K562 (cell line): ENCODE results near the gene SPAG9. TPM values are rescaled to one million over a fixed set of nuclear protein-coding genes. Genes with fewer than 3 reads are reported as not detected.

Experiments used
- ATAC-seq: fragments of 200-7000 bp; cut with Tn5 transposase; 3 replicates; pipeline ENCODE4 v1.9.1; 2020; ENCODE audit warnings: moderate library complexity
- BruUV-seq: library from RNA; stranded (reverse); fragments of 400-500 nt; replicated peaks from 2 replicates; lab custom pipeline; 2021; lab: Mats Ljungman, UMichigan
- CTCF ChIA-PET: fragments of 300-600 bp; formaldehyde crosslinking; extraction: SDS; loops from one replicate; lab custom pipeline; 2021; ENCODE audit warnings: low intra/inter-chr PET ratio; lab: Yijun Ruan, JAX
- POLR2A ChIA-PET: fragments of 300-600, 350-650 bp; sonication (Branson Sonifier 250); formaldehyde crosslinking; extraction: SDS; loops from one replicate; lab custom pipeline; 2021; ENCODE audit warnings: antibody characterized with exemption, inconsistent platforms; lab: Yijun Ruan, JAX
- DNase-seq, 4 experiments: peaks; one replicate each; pipeline versions ENCODE4 v3.0.0 to v3.0.0-alpha.2; 2011 to 2018; ENCODE audit warnings: low spot score in 3 of 4, mixed read lengths in 3 of 4; ENCODE audit errors: extremely low read depth in 1 of 4
- FAIRE-seq: peaks from 2 replicates; lab custom pipeline; 2011; peaks lifted over from hg19 to GRCh38; lab: Jason Lieb, UNC
- H2AFZ ChIP-seq: 2 replicates; pipeline ENCODE4 v1.6.0; 2011; ENCODE audit warnings: low read depth, low read length, control low read depth, inconsistent platforms
- H3K27ac ChIP-seq: fragments of 200-600 bp; 3 replicates; pipeline ENCODE4 v1.8.0; 2011; ENCODE audit warnings: low read depth, mild to moderate bottlenecking, control low read depth, inconsistent platforms, low read length, moderate library complexity, mixed read lengths; ENCODE audit errors: extremely low read depth
- H3K27me3 ChIP-seq, 2 experiments: fragments of 300-600 bp in 1 of 2; 2 replicates in 1 of 2; 3 replicates in 1 of 2; pipeline versions ENCODE4 v1.6.0 to v1.8.0; 2011; ENCODE audit warnings: inconsistent platforms in 2 of 2, low read length in 2 of 2, mild to moderate bottlenecking in 1 of 2, mixed read lengths in 1 of 2, moderate library complexity in 1 of 2; ENCODE audit not compliant: control insufficient read depth in 2 of 2, insufficient read depth in 2 of 2
- H3K36me3 ChIP-seq: fragments of 300-600 bp; 3 replicates; pipeline ENCODE4 v1.8.0; 2011; ENCODE audit warnings: mild to moderate bottlenecking, low read length, inconsistent platforms; ENCODE audit not compliant: control insufficient read depth, insufficient read depth
- H3K4me1 ChIP-seq, 2 experiments: fragments of 200-600 bp in 1 of 2; replicated peaks in 1 of 2; 2 replicates in 1 of 2; 3 replicates in 1 of 2; pipeline versions ENCODE4 v1.5.1 to v1.8.0; 2011; ENCODE audit warnings: inconsistent platforms in 2 of 2, low read length in 2 of 2, mild to moderate bottlenecking in 1 of 2, mixed read lengths in 1 of 2, moderate library complexity in 1 of 2; ENCODE audit not compliant: control insufficient read depth in 2 of 2, insufficient read depth in 2 of 2
- H3K4me2 ChIP-seq: 2 replicates; pipeline ENCODE4 v1.6.1; 2011; ENCODE audit warnings: low read length, control low read depth, inconsistent platforms, mixed read lengths; ENCODE audit not compliant: insufficient read depth
- H3K4me3 ChIP-seq: fragments of 200-600 bp; sonication (generic), shearing (Covaris generic); 2 replicates; pipeline ENCODE4 v1.5.1; 2016; ENCODE audit warnings: control low read depth, inconsistent platforms
- H3K79me2 ChIP-seq: fragments of 200-600 bp; 3 replicates; pipeline ENCODE4 v1.8.0; 2011; ENCODE audit warnings: low read length, inconsistent platforms; ENCODE audit not compliant: control insufficient read depth, insufficient read depth
- H3K9ac ChIP-seq, 2 experiments: 2 replicates each; pipeline versions ENCODE4 v1.6.0 to v1.6.1; 2011; ENCODE audit warnings: low read depth in 2 of 2, low read length in 2 of 2, control low read depth in 1 of 2, inconsistent platforms in 1 of 2, mild to moderate bottlenecking in 1 of 2, mixed read lengths in 1 of 2; ENCODE audit not compliant: insufficient read depth in 1 of 2
- H3K9me1 ChIP-seq: one replicate; pipeline ENCODE4 v1.6.0; 2011; ENCODE audit warnings: inconsistent platforms, mild to moderate bottlenecking, low read length, moderate library complexity; ENCODE audit not compliant: control insufficient read depth, insufficient read depth
- H3K9me3 ChIP-seq: replicated peaks from 2 replicates; pipeline ENCODE4 v1.5.1; 2011; ENCODE audit warnings: low read depth, low read length, inconsistent platforms; ENCODE audit not compliant: control insufficient read depth, insufficient read depth
- H4K20me1 ChIP-seq: replicated peaks from 2 replicates; pipeline ENCODE4 v1.6.1; 2011; ENCODE audit warnings: low read length, inconsistent platforms, mixed read lengths; ENCODE audit not compliant: control insufficient read depth, insufficient read depth
- BACH1 ChIP-seq: fragments of 200-800 bp; sonication (Bioruptor generic); IDR thresholded peaks from 2 replicates; pipeline ENCODE4 v1.6.1; 2016; ENCODE audit warnings: missing genetic modification characterization, missing compliant biosample characterization
- CBX3 ChIP-seq, 2 experiments: IDR thresholded peaks; 1 replicate in 1 of 2; 2 replicates in 1 of 2; pipeline ENCODE4 v1.6.1; 2012; ENCODE audit warnings: inconsistent platforms in 2 of 2, low read length in 2 of 2, borderline replicate concordance in 1 of 2, control low read depth in 1 of 2
- CEBPB ChIP-seq: fragments of 450-650 bp; IDR thresholded peaks from 2 replicates; pipeline ENCODE4 v1.6.1; 2016; ENCODE audit warnings: missing genetic modification characterization, missing compliant biosample characterization
- E2F3 ChIP-seq: fragments of 250-450 bp; sonication (Bioruptor Pico); IDR thresholded peaks from 2 replicates; pipeline ENCODE4 v1.4.0; 2020; ENCODE audit warnings: mild to moderate bottlenecking
- EP400 ChIP-seq: fragments of 450-650 bp; IDR thresholded peaks from 2 replicates; pipeline ENCODE4 v1.6.1; 2017; ENCODE audit warnings: antibody characterized with exemption, mild to moderate bottlenecking, moderate library complexity
- L3MBTL2 ChIP-seq: fragments of 450-650 bp; IDR thresholded peaks from 2 replicates; pipeline ENCODE4 v1.6.1; 2016; ENCODE audit warnings: mild to moderate bottlenecking, moderate library complexity
- MAFF ChIP-seq: IDR thresholded peaks from 2 replicates; pipeline ENCODE4 v1.6.1; 2012; ENCODE audit warnings: low read length, improper control_type of control experiment
- MXI1 ChIP-seq: IDR thresholded peaks from 2 replicates; pipeline ENCODE4 v1.6.1; 2011; ENCODE audit warnings: low read depth, mild to moderate bottlenecking, improper control_type of control experiment, low read length
- OTX1 ChIP-seq: fragments of 450-650 bp; formaldehyde crosslinking; IDR thresholded peaks from 2 replicates; pipeline ENCODE4 v1.4.0; 2022; ENCODE audit warnings: mild to moderate bottlenecking
- ZNF77 ChIP-seq: fragments of 250-450 bp; sonication (Bioruptor Pico); IDR thresholded peaks from 2 replicates; pipeline ENCODE4 v1.5.0; 2020
- WGBS: fragments of 100-300 bp; shearing (Covaris generic); methylation state at CpG from one replicate; pipeline ENCODE4 v1.1.6; 2016; ENCODE audit warnings: low coverage, mixed read lengths; ENCODE audit not compliant: insufficient coverage; ENCODE audit errors: missing lambda C conversion rate; 5-methylcytosine and 5-hydroxymethylcytosine counted together
- in situ Hi-C: fragments of 300-500 bp; cut with MboI; formaldehyde crosslinking; loops from 4 replicates; pipeline ENCODE4 v1.15.0; 2018; ENCODE audit warnings: inconsistent platforms, mixed read lengths
- intact Hi-C: fragments of 100-400 bp; cut with micrococcal nuclease; formaldehyde crosslinking; loops from 2 replicates; pipeline ENCODE4 v1.14.2; 2022
- polyA plus RNA-seq, 8 experiments: library from polyadenylated mRNA; depleted of rRNA in 4 of 8; stranded (reverse) in 5 of 8; unstranded in 3 of 8; fragments of >200 nt; fragmentation: Nextera tagmentation in 2 of 8; fragmentation: Illumina TruSeq in 1 of 8; extraction: Ambion mirVana in 2 of 8; extraction: Trizol in 1 of 8; gene quantifications; 2 replicates each; pipeline versions ENCODE4 v1.2.1 to v1.2.3, GENCODE V29; 2011 to 2014; ENCODE audit warnings: inconsistent platforms in 1 of 8, missing spikeins in 1 of 8
- total RNA-seq, 7 experiments: library from RNA; depleted of rRNA in 6 of 7; stranded (reverse); fragments of >200 nt in 6 of 7; fragmentation: Illumina TruSeq in 2 of 7; extraction: Trizol in 2 of 7; gene quantifications; 2 replicates each; pipeline versions ENCODE4 v1.2.1 to v1.2.3, GENCODE V29; 2011 to 2021; ENCODE audit warnings: low replicate concordance in 1 of 7
- TF ChIP-seq, protein P1 (sequence below): sonication (generic); formaldehyde crosslinking; IDR thresholded peaks from 2 replicates; pipeline ENCODE4 v1.8.0; 2022; ENCODE audit warnings: mild to moderate bottlenecking, missing genetic modification reagents, borderline replicate concordance
- TF ChIP-seq, protein P2 (sequence below): fragments of 250-450 bp; sonication (Bioruptor Pico); IDR thresholded peaks from 2 replicates; pipeline ENCODE4 v1.4.0; 2020; ENCODE audit warnings: mild to moderate bottlenecking, moderate library complexity
- TF ChIP-seq, protein P3 (sequence below): sonication (generic); formaldehyde crosslinking; IDR thresholded peaks from 2 replicates; pipeline ENCODE4 v1.8.1; 2023; ENCODE audit warnings: mild to moderate bottlenecking, missing genetic modification reagents

SPAG9 gene
- total and polyA plus RNA-seq, 9 of the 15 experiments (the other 6 are each of a cell fraction or from before 2014, with no cell fraction given), result 12.2 to 99.2 (median 58.2) TPM

DNA sequence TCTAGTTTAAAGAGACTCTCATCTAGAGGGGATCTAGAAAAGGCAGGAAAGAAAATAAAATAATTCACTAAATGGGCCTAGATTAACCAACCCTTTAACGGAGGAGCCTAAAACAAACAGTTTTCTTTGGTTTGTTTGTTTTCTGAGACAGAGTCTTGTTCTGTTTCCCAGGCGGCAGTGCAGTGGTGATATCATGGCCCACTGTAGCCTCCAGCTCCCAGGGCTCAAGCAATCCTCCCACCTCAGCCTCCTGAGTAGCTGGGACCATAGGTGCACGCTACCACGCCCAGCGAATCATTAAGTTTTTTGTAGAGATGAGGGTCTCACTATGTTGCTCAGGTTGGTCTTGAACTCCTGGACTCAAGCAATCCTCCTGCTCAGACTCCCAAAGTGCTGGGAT, 132.2 kb downstream of the SPAG9 start:
- DNase-seq, result no peak
- no peak for ATAC-seq
- peaks cover 84% of the 10 kb centered on the region for H3K36me3 ChIP-seq
- POLR2A ChIA-PET, result interaction anchor here (0.7 kb wide), 1 partner anchor 148 kb away, joined by 3 read pairs; no protein-coding TSS in a partner anchor
- no peaks in the 10 kb centered on the region for H3K9me3 ChIP-seq
- H3K27me3 ChIP-seq, result no peaks in the 10 kb centered on the region
- no peaks in the 10 kb centered on the region for H3K79me2 ChIP-seq
- in situ Hi-C loops (no loop called here), intact Hi-C loops (no loop called here)
- 91% methylated on average over 5 of the region's 5 CpGs for WGBS
- CTCF ChIA-PET, result no interaction called here
- H4K20me1 ChIP-seq, result no peaks in the 10 kb centered on the region
- H2AFZ ChIP-seq, result no peak overlapping the region
- H3K27ac ChIP-seq, result no peak overlapping the region
- H3K4me3 ChIP-seq, result no peak overlapping the region
- BruUV-seq, result no TSS peak
- H3K4me1 ChIP-seq, result no peaks in the 10 kb centered on the region
- H3K4me2 ChIP-seq, result no peak overlapping the region
- TF ChIP-seq BACH1 (tag) (no peak), ZNF77 (CRISPR knock-in tag) (no peak), E2F3 (no peak), MAFF (no peak), OTX1 (CRISPR knock-in tag) (no peak), CBX3 (IDR thresholded peaks at IDR 0.05; ENCODE audit: borderline replicate concordance in 1 of 2, low read length in 2 of 2) (no peak), L3MBTL2 (no peak), CEBPB (tag) (no peak), MXI1 (no peak), EP400 (no peak)
- TF ChIP-seq, protein P1, sequence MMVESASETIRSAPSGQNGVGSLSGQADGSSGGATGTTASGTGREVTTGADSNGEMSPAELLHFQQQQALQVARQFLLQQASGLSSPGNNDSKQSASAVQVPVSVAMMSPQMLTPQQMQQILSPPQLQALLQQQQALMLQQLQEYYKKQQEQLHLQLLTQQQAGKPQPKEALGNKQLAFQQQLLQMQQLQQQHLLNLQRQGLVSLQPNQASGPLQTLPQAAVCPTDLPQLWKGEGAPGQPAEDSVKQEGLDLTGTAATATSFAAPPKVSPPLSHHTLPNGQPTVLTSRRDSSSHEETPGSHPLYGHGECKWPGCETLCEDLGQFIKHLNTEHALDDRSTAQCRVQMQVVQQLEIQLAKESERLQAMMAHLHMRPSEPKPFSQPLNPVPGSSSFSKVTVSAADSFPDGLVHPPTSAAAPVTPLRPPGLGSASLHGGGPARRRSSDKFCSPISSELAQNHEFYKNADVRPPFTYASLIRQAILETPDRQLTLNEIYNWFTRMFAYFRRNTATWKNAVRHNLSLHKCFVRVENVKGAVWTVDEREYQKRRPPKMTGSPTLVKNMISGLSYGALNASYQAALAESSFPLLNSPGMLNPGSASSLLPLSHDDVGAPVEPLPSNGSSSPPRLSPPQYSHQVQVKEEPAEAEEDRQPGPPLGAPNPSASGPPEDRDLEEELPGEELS (CRISPR knock-in tag), result no peak
- TF ChIP-seq, protein P2, sequence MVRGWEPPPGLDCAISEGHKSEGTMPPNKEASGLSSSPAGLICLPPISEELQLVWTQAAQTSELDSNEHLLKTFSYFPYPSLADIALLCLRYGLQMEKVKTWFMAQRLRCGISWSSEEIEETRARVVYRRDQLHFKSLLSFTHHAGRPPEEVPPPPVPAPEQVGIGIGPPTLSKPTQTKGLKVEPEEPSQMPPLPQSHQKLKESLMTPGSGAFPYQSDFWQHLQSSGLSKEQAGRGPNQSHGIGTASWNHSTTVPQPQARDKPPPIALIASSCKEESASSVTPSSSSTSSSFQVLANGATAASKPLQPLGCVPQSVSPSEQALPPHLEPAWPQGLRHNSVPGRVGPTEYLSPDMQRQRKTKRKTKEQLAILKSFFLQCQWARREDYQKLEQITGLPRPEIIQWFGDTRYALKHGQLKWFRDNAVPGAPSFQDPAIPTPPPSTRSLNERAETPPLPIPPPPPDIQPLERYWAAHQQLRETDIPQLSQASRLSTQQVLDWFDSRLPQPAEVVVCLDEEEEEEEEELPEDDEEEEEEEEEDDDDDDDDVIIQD (CRISPR knock-in tag), result no peak
- TF ChIP-seq, protein P3, sequence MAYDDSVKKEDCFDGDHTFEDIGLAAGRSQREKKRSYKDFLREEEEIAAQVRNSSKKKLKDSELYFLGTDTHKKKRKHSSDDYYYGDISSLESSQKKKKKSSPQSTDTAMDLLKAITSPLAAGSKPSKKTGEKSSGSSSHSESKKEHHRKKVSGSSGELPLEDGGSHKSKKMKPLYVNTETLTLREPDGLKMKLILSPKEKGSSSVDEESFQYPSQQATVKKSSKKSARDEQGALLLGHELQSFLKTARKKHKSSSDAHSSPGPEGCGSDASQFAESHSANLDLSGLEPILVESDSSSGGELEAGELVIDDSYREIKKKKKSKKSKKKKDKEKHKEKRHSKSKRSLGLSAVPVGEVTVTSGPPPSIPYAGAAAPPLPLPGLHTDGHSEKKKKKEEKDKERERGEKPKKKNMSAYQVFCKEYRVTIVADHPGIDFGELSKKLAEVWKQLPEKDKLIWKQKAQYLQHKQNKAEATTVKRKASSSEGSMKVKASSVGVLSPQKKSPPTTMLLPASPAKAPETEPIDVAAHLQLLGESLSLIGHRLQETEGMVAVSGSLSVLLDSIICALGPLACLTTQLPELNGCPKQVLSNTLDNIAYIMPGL (CRISPR knock-in tag), result no peak
- H3K9ac ChIP-seq, result no peak overlapping the region
- no peaks in the 10 kb centered on the region for H3K9me1 ChIP-seq
- FAIRE-seq, result no peak
